PC-9 (cell line): ENCODE results near the gene CNR1.

Experiments used
- CTCF ChIP-seq: fragments of 200-600 bp; sonication (generic); conservative IDR thresholded peaks from 2 replicates; pipeline ENCODE4 v1.6.1; 2017; ENCODE audit warnings: mixed run types, antibody characterized with exemption, mild to moderate bottlenecking, moderate library complexity
- EZH2 ChIP-seq: fragments of 200-600 bp; sonication (generic); IDR thresholded peaks from 2 replicates; pipeline ENCODE4 v1.8.0; 2017; ENCODE audit warnings: antibody characterized with exemption, low read depth

- TF ChIP-seq CTCF = no peak
- no peak for TF ChIP-seq EZH2
Measured at GRCh38 chr6:88115307-88115706, 50.8 kb downstream of the CNR1 start.
